ENCODE data around the gene RAD51B.

DNA sequence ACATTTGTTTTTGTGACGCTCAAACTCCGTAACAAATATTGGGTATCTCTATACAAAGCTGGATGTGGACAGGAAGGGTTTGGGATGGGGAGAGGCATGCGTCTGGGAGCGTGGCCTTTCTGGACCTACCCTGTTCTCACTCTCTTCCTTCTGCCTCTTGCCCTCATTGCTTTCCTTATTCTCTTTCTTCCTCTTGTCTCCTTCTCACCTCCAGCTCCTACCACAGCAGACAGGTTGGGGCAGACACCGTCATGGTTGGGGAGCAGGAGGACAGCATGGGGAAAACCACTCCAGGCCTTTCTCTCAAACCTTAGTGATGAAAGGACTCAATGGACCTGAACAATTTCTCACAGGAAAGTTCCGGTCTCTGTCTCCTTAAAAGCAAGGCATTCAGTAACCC lies 465.3 kb downstream of the RAD51B start:
- TF ChIP-seq, protein P1, sequence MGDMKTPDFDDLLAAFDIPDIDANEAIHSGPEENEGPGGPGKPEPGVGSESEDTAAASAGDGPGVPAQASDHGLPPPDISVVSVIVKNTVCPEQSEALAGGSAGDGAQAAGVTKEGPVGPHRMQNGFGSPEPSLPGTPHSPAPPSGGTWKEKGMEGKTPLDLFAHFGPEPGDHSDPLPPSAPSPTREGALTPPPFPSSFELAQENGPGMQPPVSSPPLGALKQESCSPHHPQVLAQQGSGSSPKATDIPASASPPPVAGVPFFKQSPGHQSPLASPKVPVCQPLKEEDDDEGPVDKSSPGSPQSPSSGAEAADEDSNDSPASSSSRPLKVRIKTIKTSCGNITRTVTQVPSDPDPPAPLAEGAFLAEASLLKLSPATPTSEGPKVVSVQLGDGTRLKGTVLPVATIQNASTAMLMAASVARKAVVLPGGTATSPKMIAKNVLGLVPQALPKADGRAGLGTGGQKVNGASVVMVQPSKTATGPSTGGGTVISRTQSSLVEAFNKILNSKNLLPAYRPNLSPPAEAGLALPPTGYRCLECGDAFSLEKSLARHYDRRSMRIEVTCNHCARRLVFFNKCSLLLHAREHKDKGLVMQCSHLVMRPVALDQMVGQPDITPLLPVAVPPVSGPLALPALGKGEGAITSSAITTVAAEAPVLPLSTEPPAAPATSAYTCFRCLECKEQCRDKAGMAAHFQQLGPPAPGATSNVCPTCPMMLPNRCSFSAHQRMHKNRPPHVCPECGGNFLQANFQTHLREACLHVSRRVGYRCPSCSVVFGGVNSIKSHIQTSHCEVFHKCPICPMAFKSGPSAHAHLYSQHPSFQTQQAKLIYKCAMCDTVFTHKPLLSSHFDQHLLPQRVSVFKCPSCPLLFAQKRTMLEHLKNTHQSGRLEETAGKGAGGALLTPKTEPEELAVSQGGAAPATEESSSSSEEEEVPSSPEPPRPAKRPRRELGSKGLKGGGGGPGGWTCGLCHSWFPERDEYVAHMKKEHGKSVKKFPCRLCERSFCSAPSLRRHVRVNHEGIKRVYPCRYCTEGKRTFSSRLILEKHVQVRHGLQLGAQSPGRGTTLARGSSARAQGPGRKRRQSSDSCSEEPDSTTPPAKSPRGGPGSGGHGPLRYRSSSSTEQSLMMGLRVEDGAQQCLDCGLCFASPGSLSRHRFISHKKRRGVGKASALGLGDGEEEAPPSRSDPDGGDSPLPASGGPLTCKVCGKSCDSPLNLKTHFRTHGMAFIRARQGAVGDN (CRISPR knock-in tag; IDR thresholded peaks at IDR 0.05) = no peak
- TF ChIP-seq, protein P2, sequence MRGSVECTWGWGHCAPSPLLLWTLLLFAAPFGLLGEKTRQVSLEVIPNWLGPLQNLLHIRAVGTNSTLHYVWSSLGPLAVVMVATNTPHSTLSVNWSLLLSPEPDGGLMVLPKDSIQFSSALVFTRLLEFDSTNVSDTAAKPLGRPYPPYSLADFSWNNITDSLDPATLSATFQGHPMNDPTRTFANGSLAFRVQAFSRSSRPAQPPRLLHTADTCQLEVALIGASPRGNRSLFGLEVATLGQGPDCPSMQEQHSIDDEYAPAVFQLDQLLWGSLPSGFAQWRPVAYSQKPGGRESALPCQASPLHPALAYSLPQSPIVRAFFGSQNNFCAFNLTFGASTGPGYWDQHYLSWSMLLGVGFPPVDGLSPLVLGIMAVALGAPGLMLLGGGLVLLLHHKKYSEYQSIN (CRISPR knock-in tag; IDR thresholded peaks at IDR 0.05; ENCODE audit: borderline replicate concordance) = no peak
- TF ChIP-seq DR1 (CRISPR knock-in tag; IDR thresholded peaks at IDR 0.05) (no peak), KDM1A (CRISPR knock-in tag; IDR thresholded peaks at IDR 0.05) (no peak), EZH2 (conservative IDR thresholded peaks at IDR 0.05; ENCODE audit: low read depth, low read length) (no peak)
- TF ChIP-seq, protein P3, sequence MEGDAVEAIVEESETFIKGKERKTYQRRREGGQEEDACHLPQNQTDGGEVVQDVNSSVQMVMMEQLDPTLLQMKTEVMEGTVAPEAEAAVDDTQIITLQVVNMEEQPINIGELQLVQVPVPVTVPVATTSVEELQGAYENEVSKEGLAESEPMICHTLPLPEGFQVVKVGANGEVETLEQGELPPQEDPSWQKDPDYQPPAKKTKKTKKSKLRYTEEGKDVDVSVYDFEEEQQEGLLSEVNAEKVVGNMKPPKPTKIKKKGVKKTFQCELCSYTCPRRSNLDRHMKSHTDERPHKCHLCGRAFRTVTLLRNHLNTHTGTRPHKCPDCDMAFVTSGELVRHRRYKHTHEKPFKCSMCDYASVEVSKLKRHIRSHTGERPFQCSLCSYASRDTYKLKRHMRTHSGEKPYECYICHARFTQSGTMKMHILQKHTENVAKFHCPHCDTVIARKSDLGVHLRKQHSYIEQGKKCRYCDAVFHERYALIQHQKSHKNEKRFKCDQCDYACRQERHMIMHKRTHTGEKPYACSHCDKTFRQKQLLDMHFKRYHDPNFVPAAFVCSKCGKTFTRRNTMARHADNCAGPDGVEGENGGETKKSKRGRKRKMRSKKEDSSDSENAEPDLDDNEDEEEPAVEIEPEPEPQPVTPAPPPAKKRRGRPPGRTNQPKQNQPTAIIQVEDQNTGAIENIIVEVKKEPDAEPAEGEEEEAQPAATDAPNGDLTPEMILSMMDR (CRISPR knock-in tag; IDR thresholded peaks at IDR 0.05) = no peak

Data from HepG2 (cell line).